GM19372 (cell line): ENCODE data around the gene LYL1.
A peak's percentile ranks its signal among the peaks of the same experiment; 100 is the strongest.

ENCODE experiments used
- ATAC-seq: cut with Tn5 transposase; IDR thresholded peaks from one replicate; pipeline ENCODE4 v1.9.1; 2021; ENCODE audit warnings: mild to moderate bottlenecking, low read depth, moderate library complexity; ENCODE audit not compliant: unreplicated experiment

The LYL1 gene

GRCh38 chr19:13130886-13131490 lies 28.3 kb upstream of the LYL1 start:
- ATAC-seq: no peak

GRCh38 chr19:13129384-13129783 lies 26.7 kb upstream of the LYL1 start:
- no peak for ATAC-seq

- no peak for ATAC-seq
Measured at GRCh38 chr19:13128583-13128982, 25.9 kb upstream of the LYL1 start.

GRCh38 chr19:13127811-13128575 lies 25.3 kb upstream of the LYL1 start:
- no peak for ATAC-seq

- ATAC-seq: no peak
Measured at GRCh38 chr19:13127051-13127450, 24.4 kb upstream of the LYL1 start.

GRCh38 chr19:13122980-13123957 lies 20.6 kb upstream of the LYL1 start:
- ATAC-seq: no peak

- ATAC-seq: no peak
Measured at GRCh38 chr19:13122275-13122878, 19.7 kb upstream of the LYL1 start.

GRCh38 chr19:13121551-13122274 lies 19.1 kb upstream of the LYL1 start:
- no peak for ATAC-seq

- no peak for ATAC-seq
Measured at GRCh38 chr19:13120817-13121216, 18.2 kb upstream of the LYL1 start.

- ATAC-seq: no peak
Measured at GRCh38 chr19:13120031-13120430, 17.4 kb upstream of the LYL1 start.

- ATAC-seq: no peak
Measured at GRCh38 chr19:13119627-13120026, 17.0 kb upstream of the LYL1 start.

GRCh38 chr19:13118424-13119193 lies 16.0 kb upstream of the LYL1 start:
- peak; percentile 4 for ATAC-seq

- ATAC-seq: peak; percentile 52
Measured at GRCh38 chr19:13117772-13118423, 15.2 kb upstream of the LYL1 start, which contains the start of gene NACC1. TSS of gene NACC1 (plus strand) at chr19:13118264. CDS start at chr19:13135208, 16,944 bp downstream.

GRCh38 chr19:13117176-13117771 lies 14.6 kb upstream of the LYL1 start:
- no peak for ATAC-seq

GRCh38 chr19:13116282-13117175 lies 13.9 kb upstream of the LYL1 start, which contains the start of gene TRMT1:
TSS of gene TRMT1 (minus strand) at chr19:13116740. CDS start at chr19:13116399, 341 bp downstream.
- ATAC-seq: peak; percentile 36

- no peak for ATAC-seq
Measured at GRCh38 chr19:13115936-13116281, 13.3 kb upstream of the LYL1 start.

GRCh38 chr19:13112555-13112954 lies 9.9 kb upstream of the LYL1 start:
- no peak for ATAC-seq
